ENCODE data around the gene CATSPERB. TPM values are rescaled to one million over a fixed set of nuclear protein-coding genes. Genes with fewer than 3 reads are reported as not detected.

CATSPERB gene
- total and polyA plus RNA-seq, 2 of the 8 experiments (the other 6 are each of a cell fraction or from before 2014, with no cell fraction given): 0.11 to 0.30 TPM

GRCh38 chr14:91723501-91723900 is 8.4 kb downstream of the CATSPERB start:
- H3K14ac ChIP-seq (ENCODE audit: insufficient read length): no peak overlapping the region
- no peak overlapping the region for H3K23ac ChIP-seq (ENCODE audit: insufficient read length)
- H3K9ac ChIP-seq (replicated peaks in 1 of 4; ENCODE audit: extremely low read depth in 1 of 4, low read depth in 3 of 4, low read length in 3 of 4): no peak overlapping the region
- H3K36me3 ChIP-seq (ENCODE audit: control insufficient read depth in 2 of 4, insufficient read depth in 4 of 4, low read length in 3 of 4): no peaks in the 10 kb centered on the region
- WGBS, 2 experiments (ENCODE audit: extremely low coverage in 1 of 2, insufficient coverage in 1 of 2, insufficient read length in 1 of 2, insufficient replicate concordance in 2 of 2, low coverage in 1 of 2, low lambda C conversion rate in 2 of 2, missing lambda C conversion rate in 1 of 2): 89% methylated on average over 2 of the region's 2 CpGs; no CpG with 5 or more reads in 1 of the 2 experiments
- no peak overlapping the region for H4K91ac ChIP-seq (replicated peaks; ENCODE audit: insufficient read length, low read length)
- no peaks in the 10 kb centered on the region for H3K27me3 ChIP-seq (replicated peaks in 1 of 4; ENCODE audit: control insufficient read depth in 3 of 4, extremely low read depth in 1 of 4, insufficient read depth in 3 of 4, low read length in 3 of 4)
- no peak overlapping the region for H3K18ac ChIP-seq (ENCODE audit: extremely low read depth, low read length)
- H3K27ac ChIP-seq (ENCODE audit: low read depth, low read length): no peak overlapping the region
- H3K4ac ChIP-seq (replicated peaks; ENCODE audit: insufficient read length, low read depth, low read length): no peak overlapping the region
- POLR2A ChIA-PET (ENCODE audit: partially characterized antibody): no interaction called here
- no peak overlapping the region for H2BK20ac ChIP-seq (ENCODE audit: low read length)
- H3K79me1 ChIP-seq (ENCODE audit: low read depth, low read length): no peaks in the 10 kb centered on the region
- H4K20me1 ChIP-seq (replicated peaks in 1 of 2; ENCODE audit: control insufficient read depth in 1 of 2, insufficient read depth in 2 of 2, low read length in 2 of 2): no peaks in the 10 kb centered on the region
- H2BK120ac ChIP-seq (replicated peaks; ENCODE audit: low read depth, low read length): no peak overlapping the region
- H3K4me1 ChIP-seq (replicated peaks in 1 of 4; ENCODE audit: control insufficient read depth in 3 of 4, insufficient read depth in 4 of 4, low read length in 3 of 4): no peaks in the 10 kb centered on the region
- no peaks in the 10 kb centered on the region for H3K79me2 ChIP-seq (ENCODE audit: control insufficient read depth in 1 of 2, insufficient read depth in 2 of 2, low read length in 2 of 2)
- CTCF ChIA-PET (ENCODE audit: partially characterized antibody): no interaction called here
- no peaks in the 10 kb centered on the region for H3K23me2 ChIP-seq (ENCODE audit: low read depth, low read length)
- H2BK5ac ChIP-seq (ENCODE audit: low read depth, low read length): no peak overlapping the region
- no peak overlapping the region for H2AFZ ChIP-seq (ENCODE audit: low read length)
- H4K8ac ChIP-seq (ENCODE audit: extremely low read depth, insufficient read depth, low read length): no peak overlapping the region
- no peaks in the 10 kb centered on the region for H3K9me3 ChIP-seq (ENCODE audit: insufficient read depth in 2 of 2, low read depth in 1 of 2, low read length in 1 of 2)
- H2BK15ac ChIP-seq (ENCODE audit: low read length): no peak overlapping the region
- H3K4me3 ChIP-seq (ENCODE audit: extremely low read depth in 1 of 4, insufficient read depth in 2 of 4, low read depth in 3 of 4, low read length in 4 of 4): no peak overlapping the region
- TF ChIP-seq RAD21 (IDR thresholded peaks at IDR 0.05 in 1 of 2, conservative IDR thresholded peaks at IDR 0.05 in 1 of 2; ENCODE audit: low read depth in 2 of 2, low read length in 2 of 2): no peak
- no peak for DNase-seq (ENCODE audit: low read depth in 1 of 2, low spot score in 2 of 2)
- no peak overlapping the region for H2BK12ac ChIP-seq (ENCODE audit: low read depth, low read length)
- no peak for FAIRE-seq
- H4K5ac ChIP-seq (ENCODE audit: insufficient read length, low read depth, low read length): no peak overlapping the region
- no peak overlapping the region for H3K4me2 ChIP-seq (ENCODE audit: insufficient read depth in 1 of 2, low read depth in 2 of 2, low read length in 2 of 2)
- H3K56ac ChIP-seq (replicated peaks; ENCODE audit: insufficient read length, low read depth, low read length): no peak overlapping the region
- H2AK5ac ChIP-seq (ENCODE audit: low read depth, low read length): no peak overlapping the region

All from H1 (cell line).